ENCODE data around the gene DAPK2. TPM values are rescaled to one million over a fixed set of nuclear protein-coding genes. Genes with fewer than 3 reads are reported as not detected.

DAPK2 gene
- total and polyA plus RNA-seq, 2 of the 4 experiments (the other 2 are of a cell fraction): 0.34 to 0.36 TPM

DNA sequence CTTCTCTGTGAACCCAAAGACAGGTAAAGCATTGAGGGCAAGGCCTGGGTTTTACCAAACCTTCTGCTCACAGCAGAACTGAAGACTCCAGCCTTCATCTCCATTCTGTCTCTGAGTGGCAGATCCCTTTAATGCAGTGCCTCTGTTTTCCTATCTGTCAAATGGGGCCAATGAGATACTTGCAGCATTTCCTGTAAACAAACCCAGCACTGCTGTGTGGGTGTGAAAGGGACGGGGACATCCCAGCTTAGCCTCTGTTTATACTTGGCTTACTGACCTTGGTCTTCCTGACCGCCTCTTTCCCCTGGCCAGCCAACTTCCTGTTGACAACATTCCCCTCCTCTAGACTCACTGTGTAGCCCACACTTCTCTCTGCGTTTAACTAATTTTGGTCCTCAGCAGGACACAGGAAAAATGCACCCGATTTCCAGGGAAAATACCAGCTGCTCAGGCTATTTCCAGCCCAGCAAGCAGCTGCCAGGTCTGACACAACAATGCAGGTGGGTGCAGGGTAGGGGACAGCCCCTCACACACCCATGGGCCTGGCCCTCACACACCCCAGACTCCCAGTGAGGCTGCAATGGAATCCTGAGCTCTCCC is 106.7 kb downstream of the DAPK2 start:
- dilution Hi-C loops (cut with HindIII; ENCODE audit: low sequenced_read_pairs, unreplicated experiment): no loop called here
- peak overlapping the region; percentile 28; the same call in 1 of the 2 replicates for H3K23ac ChIP-seq (ENCODE audit: low read depth, low read length)
- H2BK15ac ChIP-seq (ENCODE audit: low read depth, low read length): peak overlapping the region; percentile 71; the same call in 1 of the 3 replicates
- H2AK5ac ChIP-seq (ENCODE audit: low read depth, low read length): peak overlapping the region; percentile 75
- BruUV-seq (replicated peaks): no TSS peak
- H3K9me1 ChIP-seq (ENCODE audit: insufficient read depth, low read length): peaks cover 9% of the 10 kb centered on the region
- DNase-seq (peak; percentile 75), ATAC-seq (ENCODE audit: low read depth) (peak; percentile 90)
- H3K56ac ChIP-seq (ENCODE audit: extremely low read depth, insufficient read depth, low read length): peak overlapping the region; percentile 19; the same call in 1 of the 2 replicates
- peak overlapping the region; percentile 42 for H3K27ac ChIP-seq (ENCODE audit: insufficient read depth, low read length)
- no peaks in the 10 kb centered on the region for H3K9me3 ChIP-seq (ENCODE audit: control insufficient read depth, insufficient read depth, low read length)
- peaks cover 13% of the 10 kb centered on the region for H3K4me1 ChIP-seq (ENCODE audit: control insufficient read depth, insufficient read depth, low read length)
- H3K79me1 ChIP-seq (ENCODE audit: low read depth in 1 of 2, low read length in 2 of 2): no peaks in the 10 kb centered on the region
- WGBS, 2 experiments (ENCODE audit: extremely low coverage in 2 of 2, insufficient read length in 1 of 2): 7% methylated on average over 3 of the region's 4 CpGs; no CpG with 5 or more reads in 1 of the 2 experiments
- H2AK9ac ChIP-seq (replicated peaks; ENCODE audit: low read depth, low read length, poor library complexity): peak overlapping the region; percentile 79
- H3K14ac ChIP-seq (replicated peaks; ENCODE audit: low read depth, low read length): peak overlapping the region; percentile 86
- H4K91ac ChIP-seq (ENCODE audit: insufficient read depth, low read depth, low read length): peak overlapping the region; percentile 81
- peak overlapping the region; percentile 27 for H2BK5ac ChIP-seq (ENCODE audit: low read depth, low read length, poor library complexity, severe bottlenecking)
- no peak overlapping the region for H4K5ac ChIP-seq (ENCODE audit: low read depth, low read length)
- peak overlapping the region; percentile 32 to 78; a peak in 1 of 4 replicates for H4K8ac ChIP-seq (ENCODE audit: low read depth in 2 of 2, low read length in 2 of 2)
- peak overlapping the region; percentile 84 for H2BK20ac ChIP-seq (ENCODE audit: low read depth, low read length)
- no peaks in the 10 kb centered on the region for H3K27me3 ChIP-seq (ENCODE audit: control insufficient read depth, insufficient read depth, low read length)
- in situ Hi-C loops (cut with MboI; ENCODE audit: low sequenced_read_pairs): loop anchor here (5.0 kb wide), 1 partner anchor 47 kb away; no protein-coding TSS in a partner anchor
- H3K4me3 ChIP-seq (ENCODE audit: insufficient read depth, low read depth, low read length): no peak overlapping the region
- H3K9ac ChIP-seq (ENCODE audit: low read depth, low read length): peak overlapping the region; percentile 12; the same call in 1 of the 2 replicates
- TF ChIP-seq MAZ (IDR thresholded peaks at IDR 0.05; ENCODE audit: borderline replicate concordance, low read depth, low read length): no peak
- peak; percentile 97 for TF ChIP-seq RCOR1 (IDR thresholded peaks at IDR 0.05; ENCODE audit: insufficient replicate concordance, low read length)
- intact Hi-C loops (cut with micrococcal nuclease): no loop called here
- no peaks in the 10 kb centered on the region for H3K36me3 ChIP-seq (ENCODE audit: control insufficient read depth, insufficient read depth, low read length)
- H4K20me1 ChIP-seq (ENCODE audit: insufficient read depth, low read length): no peaks in the 10 kb centered on the region
- H2BK120ac ChIP-seq (ENCODE audit: low read depth, low read length): peak overlapping the region; percentile 87
- peak overlapping the region; percentile 89 for H3K4ac ChIP-seq (ENCODE audit: low read depth, low read length)
- peak overlapping the region; percentile 20; the same call in 1 of the 2 replicates for H3K18ac ChIP-seq (ENCODE audit: low read depth, low read length)
- CTCF ChIA-PET: no interaction called here
- peak overlapping the region; percentile 86 for H2AFZ ChIP-seq (replicated peaks; ENCODE audit: low read length, poor library complexity)
- POLR2A ChIA-PET (ENCODE audit: unreplicated experiment): no interaction called here
- no peak overlapping the region for H3K4me2 ChIP-seq (ENCODE audit: low read depth, low read length)
